Fibroblast of skin of right biceps (primary cell): ENCODE data around the gene NR2F6.
"Not testable (repeated sequence)": the region's sequence is repeated elsewhere in the genome, so short reads cannot be mapped to it uniquely, and the experiment has no call there.

Experiments
- DNase-seq: peaks from one replicate; pipeline ENCODE4 v3.0.0-alpha.2; 2013

NR2F6 gene

GRCh38 chr19:17210296-17210695, 35.4 kb downstream of the NR2F6 start:
- DNase-seq = no peak

GRCh38 chr19:17209126-17210036, 36.3 kb downstream of the NR2F6 start:
- DNase-seq = peak; percentile 57

GRCh38 chr19:17206736-17207581, 38.8 kb downstream of the NR2F6 start:
- DNase-seq = no peak

- DNase-seq = peak; percentile 26
Measured at GRCh38 chr19:17205237-17206140, 40.2 kb downstream of the NR2F6 start.

GRCh38 chr19:17202713-17203112, 43.0 kb downstream of the NR2F6 start:
- DNase-seq = no peak

- no peak for DNase-seq
Measured at GRCh38 chr19:17202249-17202648, 43.5 kb downstream of the NR2F6 start.

- no peak for DNase-seq
Measured at GRCh38 chr19:17200408-17201079, 45.2 kb downstream of the NR2F6 start.

GRCh38 chr19:17197666-17198065, 48.1 kb downstream of the NR2F6 start:
- DNase-seq = no peak

GRCh38 chr19:17196610-17197009, 49.1 kb downstream of the NR2F6 start:
- no peak for DNase-seq

- DNase-seq = no peak
Measured at GRCh38 chr19:17195106-17195505, 50.6 kb downstream of the NR2F6 start.

- no peak for DNase-seq
Measured at GRCh38 chr19:17194608-17195007, 51.1 kb downstream of the NR2F6 start.

GRCh38 chr19:17192751-17193150, 53.0 kb downstream of the NR2F6 start:
- no peak for DNase-seq

- DNase-seq = not testable (repeated sequence)
Measured at GRCh38 chr19:17191736-17192135, 54.0 kb downstream of the NR2F6 start.

GRCh38 chr19:17185590-17185989, 60.1 kb downstream of the NR2F6 start:
- no peak for DNase-seq

- DNase-seq = no peak
Measured at GRCh38 chr19:17184371-17184841, 61.3 kb downstream of the NR2F6 start.

GRCh38 chr19:17183858-17184321, 61.8 kb downstream of the NR2F6 start:
- no peak for DNase-seq

GRCh38 chr19:17183271-17183761, 62.4 kb downstream of the NR2F6 start:
- no peak for DNase-seq
